Loucy (cell line): ENCODE results near the gene GRK3.

Source experiments
- EZH2phosphoT487 ChIP-seq: fragments of 200-600 bp; IDR thresholded peaks from 2 replicates; pipeline ENCODE4 v1.6.1; 2018; ENCODE audit warnings: antibody characterized with exemption, mild to moderate bottlenecking, moderate library complexity, borderline replicate concordance
- TF ChIP-seq, protein P1 (sequence below): fragments of 200-600 bp; sonication (generic); conservative IDR thresholded peaks from 2 replicates; pipeline ENCODE4 v1.5.1; 2014; ENCODE audit warnings: mild to moderate bottlenecking, antibody characterized with exemption, low read length

DNA sequence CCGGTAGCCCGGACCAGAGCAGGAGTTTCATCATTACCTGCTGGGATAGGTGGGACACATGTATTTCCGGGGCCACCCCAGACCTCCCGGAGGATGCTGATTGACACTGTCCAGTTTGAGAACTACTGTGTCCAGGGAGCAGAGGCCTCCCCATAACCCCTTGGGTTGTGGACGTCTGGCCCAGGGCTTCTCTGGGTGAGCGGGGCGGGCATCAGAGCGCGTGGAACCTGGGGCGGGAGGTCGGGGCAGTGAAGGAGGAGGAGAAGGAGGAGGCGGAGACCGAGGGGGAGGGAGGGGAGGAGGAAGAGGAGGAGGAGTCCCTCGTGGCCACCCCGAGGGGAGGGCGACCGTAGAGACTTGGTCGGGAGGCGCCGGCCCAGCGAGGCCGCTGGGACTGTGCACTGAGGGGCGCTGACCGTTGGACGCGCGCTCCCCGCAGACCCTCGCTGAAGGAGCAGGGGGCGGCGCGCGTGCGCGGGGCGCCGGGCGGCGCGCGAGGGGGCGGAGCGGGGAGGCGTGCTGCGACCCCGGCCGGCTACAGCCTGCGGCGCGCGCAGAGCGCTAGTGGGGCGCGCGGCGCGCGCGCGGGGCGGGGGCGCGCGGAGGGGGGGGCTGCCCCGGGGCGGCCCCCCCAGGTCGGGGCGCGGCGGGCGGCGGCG is at the start of gene GRK3:
- TF ChIP-seq, protein P1, sequence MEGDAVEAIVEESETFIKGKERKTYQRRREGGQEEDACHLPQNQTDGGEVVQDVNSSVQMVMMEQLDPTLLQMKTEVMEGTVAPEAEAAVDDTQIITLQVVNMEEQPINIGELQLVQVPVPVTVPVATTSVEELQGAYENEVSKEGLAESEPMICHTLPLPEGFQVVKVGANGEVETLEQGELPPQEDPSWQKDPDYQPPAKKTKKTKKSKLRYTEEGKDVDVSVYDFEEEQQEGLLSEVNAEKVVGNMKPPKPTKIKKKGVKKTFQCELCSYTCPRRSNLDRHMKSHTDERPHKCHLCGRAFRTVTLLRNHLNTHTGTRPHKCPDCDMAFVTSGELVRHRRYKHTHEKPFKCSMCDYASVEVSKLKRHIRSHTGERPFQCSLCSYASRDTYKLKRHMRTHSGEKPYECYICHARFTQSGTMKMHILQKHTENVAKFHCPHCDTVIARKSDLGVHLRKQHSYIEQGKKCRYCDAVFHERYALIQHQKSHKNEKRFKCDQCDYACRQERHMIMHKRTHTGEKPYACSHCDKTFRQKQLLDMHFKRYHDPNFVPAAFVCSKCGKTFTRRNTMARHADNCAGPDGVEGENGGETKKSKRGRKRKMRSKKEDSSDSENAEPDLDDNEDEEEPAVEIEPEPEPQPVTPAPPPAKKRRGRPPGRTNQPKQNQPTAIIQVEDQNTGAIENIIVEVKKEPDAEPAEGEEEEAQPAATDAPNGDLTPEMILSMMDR, result no peak
- TF ChIP-seq EZH2phosphoT487, result no peak
